ENCODE data around the gene ADO. TPM values are rescaled to one million over a fixed set of nuclear protein-coding genes. Genes with fewer than 3 reads are reported as not detected.
A peak's percentile ranks its signal among the peaks of the same experiment; 100 is the strongest.

The ADO gene
- total and polyA plus RNA-seq, 10 donors: 9.0 to 21.2 (median 18.2) TPM

GRCh38 chr10:62759599-62760175 lies 44.8 kb upstream of the ADO start:
- H3K4me1 ChIP-seq: peaks cover 0 to 35% (median 17%) of the 10 kb centered on the region in 6 donors
- no peaks in the 10 kb centered on the region for H3K9me3 ChIP-seq
- intact Hi-C loops (cut with DNase I; ENCODE audit: low total_unique reads): no loop called here
- no peak for TF ChIP-seq POLR2AphosphoS5 (IDR thresholded peaks at IDR 0.05)
- no peak for TF ChIP-seq CTCF (IDR thresholded peaks at IDR 0.05 in 8 of 11, conservative IDR thresholded peaks at IDR 0.05 in 3 of 11)
- WGBS, 5 donors: 57 to 83% (median 68%) methylated on average over 5 of the region's 5 CpGs
- H3K4me3 ChIP-seq: no peak overlapping the region
- no peaks in the 10 kb centered on the region for H3K36me3 ChIP-seq
- peak overlapping the region in 4 of 8 donors; percentile 24 to 53 (median 32) for H3K27ac ChIP-seq
- DNase-seq: no peak
- H3K27me3 ChIP-seq (replicated peaks in 1 of 7): no peaks in the 10 kb centered on the region

GRCh38 chr10:62760401-62760800 lies 44.1 kb upstream of the ADO start:
- Histone ChIP-seq H3K27ac (peak overlapping the region in 5 of 8 donors; percentile 23 to 53 (median 31)), H3K9me3 (no peaks in the 10 kb centered on the region), H3K4me1 (peaks cover 0 to 32% (median 16%) of the 10 kb centered on the region in 6 donors), H3K4me3 (no peak overlapping the region), H3K36me3 (no peaks in the 10 kb centered on the region), H3K27me3 (replicated peaks in 1 of 7) (no peaks in the 10 kb centered on the region)
- DNase-seq: no peak
- TF ChIP-seq CTCF (IDR thresholded peaks at IDR 0.05 in 8 of 11, conservative IDR thresholded peaks at IDR 0.05 in 3 of 11) (no peak), POLR2A (IDR thresholded peaks at IDR 0.05) (no peak), POLR2AphosphoS5 (IDR thresholded peaks at IDR 0.05) (no peak)
- intact Hi-C loops (cut with DNase I; ENCODE audit: low total_unique reads): no loop called here
- WGBS, 5 donors: 28 to 60% (median 34%) methylated on average over 14 of the region's 14 CpGs

- no peak for DNase-seq
- no peak for TF ChIP-seq POLR2A (IDR thresholded peaks at IDR 0.05)
- no peak for TF ChIP-seq CTCF (IDR thresholded peaks at IDR 0.05 in 8 of 11, conservative IDR thresholded peaks at IDR 0.05 in 3 of 11)
- no peak for TF ChIP-seq POLR2AphosphoS5 (IDR thresholded peaks at IDR 0.05)
- peaks cover 0 to 25% (median 12%) of the 10 kb centered on the region in 6 donors for H3K4me1 ChIP-seq
- 18 to 51% (median 27%) methylated on average over 3 of the region's 3 CpGs for whole genome bisulfite sequencing, 5 donors
- no peaks in the 10 kb centered on the region for H3K9me3 ChIP-seq
- H3K27ac ChIP-seq: no peak overlapping the region
- H3K4me3 ChIP-seq: no peak overlapping the region
- H3K36me3 ChIP-seq: no peaks in the 10 kb centered on the region
- intact Hi-C loops (cut with DNase I; ENCODE audit: low total_unique reads): no loop called here
- H3K27me3 ChIP-seq (replicated peaks in 1 of 7): no peaks in the 10 kb centered on the region
Measured at GRCh38 chr10:62761115-62761514, 43.4 kb upstream of the ADO start.

GRCh38 chr10:62763155-62763554 lies 41.4 kb upstream of the ADO start:
- Histone ChIP-seq H3K27ac (no peak overlapping the region), H3K4me1 (peaks cover 0 to 18% (median 11%) of the 10 kb centered on the region in 6 donors), H3K9me3 (no peaks in the 10 kb centered on the region), H3K4me3 (no peak overlapping the region), H3K27me3 (replicated peaks in 1 of 7) (no peaks in the 10 kb centered on the region), H3K36me3 (no peaks in the 10 kb centered on the region)
- no peak for TF ChIP-seq CTCF (IDR thresholded peaks at IDR 0.05 in 8 of 11, conservative IDR thresholded peaks at IDR 0.05 in 3 of 11)
- no peak for TF ChIP-seq POLR2AphosphoS5 (IDR thresholded peaks at IDR 0.05)
- no peak for TF ChIP-seq POLR2A (IDR thresholded peaks at IDR 0.05)
- WGBS, 5 donors: 86 to 99% (median 95%) methylated on average over 4 of the region's 4 CpGs
- DNase-seq: no peak
- intact Hi-C loops (cut with DNase I; ENCODE audit: low total_unique reads): no loop called here
